ENCODE data around the gene SSC5D.

The SSC5D gene

GRCh38 chr19:55481148-55481793, 7.0 kb upstream of the SSC5D start:
- Histone ChIP-seq H3K4me3 (ENCODE audit: low read length, poor library complexity, severe bottlenecking) (no peak overlapping the region), H3K9me2 (replicated peaks; ENCODE audit: low read depth, low read length) (no peaks in the 10 kb centered on the region), H3K9me3 (ENCODE audit: insufficient read depth, low read depth, low read length) (no peaks in the 10 kb centered on the region), H3K79me2 (ENCODE audit: insufficient read depth, low read length) (peaks cover 19% of the 10 kb centered on the region), H3K36me3 (ENCODE audit: insufficient read depth, low read length) (no peaks in the 10 kb centered on the region), H3K27me3 (ENCODE audit: insufficient read depth, low read length, poor library complexity, severe bottlenecking) (no peaks in the 10 kb centered on the region), H2AFZ (ENCODE audit: low read length) (no peak overlapping the region), H3F3A (ENCODE audit: low read depth) (no peaks in the 10 kb centered on the region), H4K20me1 (ENCODE audit: insufficient read depth, low read length, poor library complexity, severe bottlenecking) (peaks cover 8% of the 10 kb centered on the region), H3K9ac (ENCODE audit: low read depth, low read length, poor library complexity, severe bottlenecking) (no peak overlapping the region), H3K4me2 (ENCODE audit: low read depth, low read length, poor library complexity, severe bottlenecking) (no peak overlapping the region), H3K4me1 (ENCODE audit: insufficient read depth, low read length, poor library complexity, severe bottlenecking) (peaks cover 25% of the 10 kb centered on the region)
- TF ChIP-seq EZH2phosphoT487 (IDR thresholded peaks at IDR 0.05; ENCODE audit: borderline replicate concordance) (no peak), CTCF (conservative IDR thresholded peaks at IDR 0.05; ENCODE audit: low read length) (no peak)

GRCh38 chr19:55481794-55482155, 6.5 kb upstream of the SSC5D start:
- Histone ChIP-seq H3K4me1 (ENCODE audit: insufficient read depth, low read length, poor library complexity, severe bottlenecking) (peaks cover 26% of the 10 kb centered on the region), H4K20me1 (ENCODE audit: insufficient read depth, low read length, poor library complexity, severe bottlenecking) (peaks cover 8% of the 10 kb centered on the region), H3K9ac (ENCODE audit: low read depth, low read length, poor library complexity, severe bottlenecking) (no peak overlapping the region), H3K4me3 (ENCODE audit: low read length, poor library complexity, severe bottlenecking) (no peak overlapping the region), H3K9me3 (ENCODE audit: insufficient read depth, low read depth, low read length) (no peaks in the 10 kb centered on the region), H3F3A (ENCODE audit: low read depth) (no peaks in the 10 kb centered on the region), H3K79me2 (ENCODE audit: insufficient read depth, low read length) (peaks cover 19% of the 10 kb centered on the region), H3K27me3 (ENCODE audit: insufficient read depth, low read length, poor library complexity, severe bottlenecking) (no peaks in the 10 kb centered on the region), H3K9me2 (replicated peaks; ENCODE audit: low read depth, low read length) (no peaks in the 10 kb centered on the region), H2AFZ (ENCODE audit: low read length) (no peak overlapping the region), H3K4me2 (ENCODE audit: low read depth, low read length, poor library complexity, severe bottlenecking) (no peak overlapping the region), H3K36me3 (ENCODE audit: insufficient read depth, low read length) (no peaks in the 10 kb centered on the region)
- TF ChIP-seq EZH2phosphoT487 (IDR thresholded peaks at IDR 0.05; ENCODE audit: borderline replicate concordance) (no peak), CTCF (conservative IDR thresholded peaks at IDR 0.05; ENCODE audit: low read length) (no peak)

GRCh38 chr19:55482156-55482961, 5.9 kb upstream of the SSC5D start:
- Histone ChIP-seq H3K27me3 (ENCODE audit: insufficient read depth, low read length, poor library complexity, severe bottlenecking) (no peaks in the 10 kb centered on the region), H3K9me2 (replicated peaks; ENCODE audit: low read depth, low read length) (no peaks in the 10 kb centered on the region), H3F3A (ENCODE audit: low read depth) (no peaks in the 10 kb centered on the region), H3K79me2 (ENCODE audit: insufficient read depth, low read length) (peaks cover 19% of the 10 kb centered on the region), H3K4me3 (ENCODE audit: low read length, poor library complexity, severe bottlenecking) (no peak overlapping the region), H2AFZ (ENCODE audit: low read length) (no peak overlapping the region), H3K36me3 (ENCODE audit: insufficient read depth, low read length) (no peaks in the 10 kb centered on the region), H4K20me1 (ENCODE audit: insufficient read depth, low read length, poor library complexity, severe bottlenecking) (peaks cover 8% of the 10 kb centered on the region), H3K4me2 (ENCODE audit: low read depth, low read length, poor library complexity, severe bottlenecking) (no peak overlapping the region), H3K9ac (ENCODE audit: low read depth, low read length, poor library complexity, severe bottlenecking) (no peak overlapping the region), H3K9me3 (ENCODE audit: insufficient read depth, low read depth, low read length) (no peaks in the 10 kb centered on the region), H3K4me1 (ENCODE audit: insufficient read depth, low read length, poor library complexity, severe bottlenecking) (peaks cover 30% of the 10 kb centered on the region)
- no peak for TF ChIP-seq EZH2phosphoT487 (IDR thresholded peaks at IDR 0.05; ENCODE audit: borderline replicate concordance)
- no peak for TF ChIP-seq CTCF (conservative IDR thresholded peaks at IDR 0.05; ENCODE audit: low read length)

Data from Loucy (cell line).